Measurements from ENCODE around the gene CADM2. TPM values are rescaled to one million over a fixed set of nuclear protein-coding genes. Genes with fewer than 3 reads are reported as not detected.

Gene CADM2
- total RNA-seq, 1 donor: not detected

- Histone ChIP-seq H3K4me2 (ENCODE audit: insufficient read depth, low read length) (no peak overlapping the region), H3K4me1 (ENCODE audit: insufficient read depth, low read length) (no peaks in the 10 kb centered on the region), H3K4me3 (ENCODE audit: insufficient read depth, low read length) (no peak overlapping the region), H2AFZ (ENCODE audit: low read length) (no peak overlapping the region), H3K27ac (ENCODE audit: low read depth, low read length) (no peak overlapping the region), H3K36me3 (ENCODE audit: insufficient read depth, low read length) (no peaks in the 10 kb centered on the region), H3K27me3 (ENCODE audit: insufficient read depth, low read length) (no peaks in the 10 kb centered on the region), H3K79me2 (ENCODE audit: insufficient read depth, low read length) (no peaks in the 10 kb centered on the region), H4K20me1 (ENCODE audit: insufficient read depth, low read length) (no peaks in the 10 kb centered on the region), H3K9me3 (ENCODE audit: low read depth, low read length) (no peaks in the 10 kb centered on the region)
- DNase-seq (ENCODE audit: insufficient read length, low spot score, missing footprints): no peak
- TF ChIP-seq CTCF (IDR thresholded peaks at IDR 0.05; ENCODE audit: extremely low read depth, low read depth, low read length): no peak
These were observed 62.0 kb downstream of the CADM2 start for GRCh38 chr3:85020828-85021227.

DNA sequence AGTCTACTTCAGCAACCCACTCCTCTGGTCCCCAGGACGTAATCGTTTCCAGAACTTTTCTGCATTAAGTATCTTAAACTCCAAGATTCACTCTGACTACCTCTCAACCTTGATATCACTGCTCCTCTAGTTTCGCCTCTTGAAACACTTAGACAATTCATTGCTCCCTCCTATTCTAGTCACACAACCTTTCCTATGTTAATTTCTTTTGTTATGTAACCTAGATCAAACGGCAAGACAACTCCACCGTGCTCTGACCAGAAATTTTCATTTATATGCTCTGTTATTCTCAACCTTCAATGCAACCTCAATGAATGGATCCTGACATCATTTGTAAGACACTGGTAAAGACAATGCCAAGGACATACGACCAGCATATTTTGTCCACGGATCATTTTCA, 71.3 kb downstream of the CADM2 start:
- H4K20me1 ChIP-seq (ENCODE audit: insufficient read depth, low read length): no peaks in the 10 kb centered on the region
- H3K4me3 ChIP-seq (ENCODE audit: insufficient read depth, low read length): no peak overlapping the region
- H3K79me2 ChIP-seq (ENCODE audit: insufficient read depth, low read length): no peaks in the 10 kb centered on the region
- H3K36me3 ChIP-seq (ENCODE audit: insufficient read depth, low read length): no peaks in the 10 kb centered on the region
- H3K4me2 ChIP-seq (ENCODE audit: insufficient read depth, low read length): no peak overlapping the region
- H3K27me3 ChIP-seq (ENCODE audit: insufficient read depth, low read length): no peaks in the 10 kb centered on the region
- no peaks in the 10 kb centered on the region for H3K4me1 ChIP-seq (ENCODE audit: insufficient read depth, low read length)
- H2AFZ ChIP-seq (ENCODE audit: low read length): no peak overlapping the region
- no peak for DNase-seq (ENCODE audit: insufficient read length, low spot score, missing footprints)
- H3K9me3 ChIP-seq (ENCODE audit: low read depth, low read length): no peaks in the 10 kb centered on the region
- TF ChIP-seq CTCF (IDR thresholded peaks at IDR 0.05; ENCODE audit: extremely low read depth, low read depth, low read length): no peak
- H3K27ac ChIP-seq (ENCODE audit: low read depth, low read length): no peak overlapping the region

DNA sequence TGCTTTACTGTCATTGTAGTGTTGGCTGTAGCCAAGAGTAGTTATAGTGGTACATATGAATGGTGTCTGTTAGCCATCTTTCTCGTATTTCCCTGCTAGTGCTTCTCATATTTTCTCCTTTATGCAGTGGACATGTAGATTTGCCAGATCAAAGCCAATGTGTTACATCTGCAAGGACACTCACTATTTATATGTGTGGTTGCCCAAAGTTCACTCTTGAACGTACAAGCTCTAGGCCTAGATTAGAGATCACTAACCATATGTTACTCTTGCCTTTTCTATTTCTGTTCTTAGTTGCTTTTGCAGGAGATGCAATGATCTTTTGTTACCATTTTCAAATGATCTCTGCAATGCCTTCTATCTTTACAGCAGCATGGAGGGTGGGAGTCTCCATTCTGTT, 78.4 kb downstream of the CADM2 start:
- Histone ChIP-seq H3K36me3 (ENCODE audit: insufficient read depth, low read length) (no peaks in the 10 kb centered on the region), H2AFZ (ENCODE audit: low read length) (no peak overlapping the region), H4K20me1 (ENCODE audit: insufficient read depth, low read length) (no peaks in the 10 kb centered on the region)

GRCh38 chr3:85041001-85041400, 82.2 kb downstream of the CADM2 start:
- no peaks in the 10 kb centered on the region for H3K36me3 ChIP-seq (ENCODE audit: insufficient read depth, low read length)
- no peak for TF ChIP-seq CTCF (IDR thresholded peaks at IDR 0.05; ENCODE audit: extremely low read depth, low read depth, low read length)
- no peak for DNase-seq (ENCODE audit: insufficient read length, low spot score, missing footprints)
- no peak overlapping the region for H3K27ac ChIP-seq (ENCODE audit: low read depth, low read length)
- no peaks in the 10 kb centered on the region for H4K20me1 ChIP-seq (ENCODE audit: insufficient read depth, low read length)
- H3K79me2 ChIP-seq (ENCODE audit: insufficient read depth, low read length): no peaks in the 10 kb centered on the region
- H3K4me3 ChIP-seq (ENCODE audit: insufficient read depth, low read length): no peak overlapping the region
- H3K27me3 ChIP-seq (ENCODE audit: insufficient read depth, low read length): no peaks in the 10 kb centered on the region
- no peak overlapping the region for H2AFZ ChIP-seq (ENCODE audit: low read length)
- no peaks in the 10 kb centered on the region for H3K9me3 ChIP-seq (ENCODE audit: low read depth, low read length)
- no peak overlapping the region for H3K4me2 ChIP-seq (ENCODE audit: insufficient read depth, low read length)
- H3K4me1 ChIP-seq (ENCODE audit: insufficient read depth, low read length): no peaks in the 10 kb centered on the region

More for the DNA sequence above, 78.4 kb downstream of the CADM2 start:
- no peaks in the 10 kb centered on the region for H3K27me3 ChIP-seq (ENCODE audit: insufficient read depth, low read length)
- H3K27ac ChIP-seq (ENCODE audit: low read depth, low read length): no peak overlapping the region
- no peaks in the 10 kb centered on the region for H3K9me3 ChIP-seq (ENCODE audit: low read depth, low read length)
- H3K4me1 ChIP-seq (ENCODE audit: insufficient read depth, low read length): no peaks in the 10 kb centered on the region
- no peak overlapping the region for H3K4me2 ChIP-seq (ENCODE audit: insufficient read depth, low read length)
- no peak for DNase-seq (ENCODE audit: insufficient read length, low spot score, missing footprints)
- no peak for TF ChIP-seq CTCF (IDR thresholded peaks at IDR 0.05; ENCODE audit: extremely low read depth, low read depth, low read length)
- no peaks in the 10 kb centered on the region for H3K79me2 ChIP-seq (ENCODE audit: insufficient read depth, low read length)
- H3K4me3 ChIP-seq (ENCODE audit: insufficient read depth, low read length): no peak overlapping the region

Measured in osteoblast (primary cell).